GM12875 (cell line): ENCODE results near the gene BANK1.

ENCODE experiments used
- H3K4me3 ChIP-seq: one replicate; pipeline ENCODE4 v1.5.1; 2011; ENCODE audit warnings: low read depth, low read length, control low read depth
- CTCF ChIP-seq: IDR thresholded peaks from 2 replicates; pipeline ENCODE4 v1.5.1; 2011; ENCODE audit warnings: low read depth, mild to moderate bottlenecking, control low read depth, inconsistent platforms, low read length, moderate library complexity, borderline replicate concordance; ENCODE audit not compliant: insufficient read depth

Gene BANK1

DNA sequence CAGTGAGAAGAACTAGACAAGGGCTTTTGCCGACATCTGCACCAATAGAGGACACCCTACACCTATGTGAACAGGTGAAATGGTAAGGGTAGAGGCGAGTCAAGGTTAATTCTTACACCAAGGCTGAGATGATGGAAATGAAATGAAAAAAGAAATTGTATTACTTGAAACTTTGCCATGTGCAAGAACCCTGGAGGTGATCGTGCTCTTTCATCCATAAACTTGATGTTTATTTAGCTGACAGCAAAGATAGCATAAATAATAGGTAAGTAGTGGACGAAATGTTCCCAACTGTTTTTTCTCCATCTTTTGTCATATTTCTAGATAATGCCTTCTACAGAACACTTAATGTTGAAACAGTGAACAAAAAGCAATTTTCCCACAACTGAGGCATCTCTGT is 162.5 kb downstream of the BANK1 start:
- no peak overlapping the region for H3K4me3 ChIP-seq
- no peak for TF ChIP-seq CTCF

DNA sequence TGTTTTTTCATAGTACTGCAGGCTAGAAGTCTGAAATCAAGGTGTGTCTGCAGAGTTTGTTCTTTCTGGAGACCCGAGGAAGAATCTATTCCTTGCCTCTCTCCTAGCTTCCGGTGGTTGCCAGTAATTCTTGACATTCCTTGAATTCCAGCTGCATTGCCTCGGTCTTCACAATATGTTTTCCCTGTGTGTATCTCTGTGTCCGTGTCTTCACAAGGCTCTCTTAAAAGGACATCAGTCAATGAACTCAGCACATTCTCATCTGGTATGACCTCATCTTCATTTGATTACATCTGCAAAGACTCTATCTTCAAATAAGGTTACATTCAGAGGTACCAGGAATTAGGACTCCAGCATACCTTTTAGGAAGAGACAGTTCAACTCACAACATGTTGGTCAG is 163.4 kb downstream of the BANK1 start:
- TF ChIP-seq CTCF: no peak
- no peak overlapping the region for H3K4me3 ChIP-seq

- no peak for TF ChIP-seq CTCF
- H3K4me3 ChIP-seq: no peak overlapping the region
These were observed 163.8 kb downstream of the BANK1 start for GRCh38 chr4:101954351-101954750.

GRCh38 chr4:101954975-101955678 is 164.6 kb downstream of the BANK1 start:
- no peak for TF ChIP-seq CTCF
- H3K4me3 ChIP-seq: no peak overlapping the region

DNA sequence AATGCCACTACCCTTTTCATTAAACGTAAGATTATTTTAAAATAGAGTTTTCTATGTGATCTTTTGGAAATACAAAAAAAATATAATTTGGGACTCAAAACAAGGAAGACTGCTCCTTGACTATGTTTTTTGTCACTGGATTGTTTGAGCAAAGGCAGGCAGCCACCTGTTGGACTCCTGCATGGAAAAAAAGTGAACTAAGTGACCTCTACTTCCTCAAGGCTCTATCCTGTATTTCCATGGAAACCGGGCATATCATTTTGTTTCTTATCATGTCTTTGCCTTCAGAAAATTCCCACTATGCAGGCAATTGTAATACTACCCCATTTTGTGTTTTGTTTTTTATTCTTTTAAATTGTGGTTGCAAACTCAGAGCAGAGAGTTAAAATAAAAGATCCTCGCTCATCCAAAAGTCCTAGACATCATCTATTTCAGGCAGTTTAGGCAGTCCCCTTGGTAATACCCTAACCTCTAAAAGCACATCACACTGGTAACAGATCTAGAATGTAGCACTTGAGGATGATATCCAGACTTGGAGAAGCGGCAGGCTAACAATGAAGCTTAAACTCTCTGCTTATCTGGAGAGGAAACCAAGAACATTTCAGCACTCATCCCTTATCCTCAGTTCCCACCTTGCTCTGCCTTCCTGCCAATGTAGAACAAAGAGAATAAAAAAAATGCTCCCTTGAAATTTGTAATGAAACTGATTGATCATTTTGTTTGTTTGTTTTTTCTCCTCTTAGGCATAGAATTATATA is 165.7 kb downstream of the BANK1 start:
- no peak overlapping the region for H3K4me3 ChIP-seq
- TF ChIP-seq CTCF: no peak

GRCh38 chr4:101958547-101958946 is 168.0 kb downstream of the BANK1 start:
- H3K4me3 ChIP-seq: no peak overlapping the region
- TF ChIP-seq CTCF: no peak

GRCh38 chr4:101960431-101960830 is 169.9 kb downstream of the BANK1 start:
- no peak for TF ChIP-seq CTCF
- H3K4me3 ChIP-seq: no peak overlapping the region
